OCI-LY1 (cell line): Measurements from ENCODE around the gene CC2D1B.

ENCODE experiments used
- H2AFZ ChIP-seq: fragments of 200-600 bp; sonication (generic), shearing (Covaris generic); 2 replicates; pipeline ENCODE4 v1.6.0; 2014; ENCODE audit warnings: antibody characterized with exemption, mild to moderate bottlenecking, low read length
- H3F3A ChIP-seq: fragments of 200-600 bp; sonication (generic), shearing (Covaris generic); 2 replicates; pipeline ENCODE4 v1.6.0; 2014; ENCODE audit warnings: mild to moderate bottlenecking, antibody characterized with exemption, low read length, moderate library complexity; ENCODE audit not compliant: insufficient read depth
- H3K27ac ChIP-seq: fragments of 200-600 bp; sonication (generic); 2 replicates; pipeline ENCODE4 v1.5.1; 2014; ENCODE audit warnings: low read length, mixed run types, mild to moderate bottlenecking, low read depth; ENCODE audit not compliant: poor library complexity, severe bottlenecking
- H3K27me3 ChIP-seq: fragments of 200-600 bp; sonication (generic); 2 replicates; pipeline ENCODE4 v1.6.0; 2014; ENCODE audit warnings: antibody characterized with exemption, mild to moderate bottlenecking, low read length, moderate library complexity; ENCODE audit not compliant: insufficient read depth
- H3K36me3 ChIP-seq: fragments of 200-600 bp; sonication (generic); 2 replicates; pipeline ENCODE4 v1.6.1; 2014; ENCODE audit warnings: mild to moderate bottlenecking, antibody characterized with exemption, low read length, moderate library complexity, mixed read lengths; ENCODE audit not compliant: insufficient read depth
- H3K4me1 ChIP-seq: fragments of 200-600 bp; sonication (generic); 2 replicates; pipeline ENCODE4 v1.5.1; 2014; ENCODE audit warnings: mild to moderate bottlenecking, low read length, moderate library complexity; ENCODE audit not compliant: insufficient read depth, severe bottlenecking
- H3K4me2 ChIP-seq: fragments of 200-600 bp; sonication (generic), shearing (Covaris generic); 2 replicates; pipeline ENCODE4 v1.6.1; 2014; ENCODE audit warnings: low read length
- H3K4me3 ChIP-seq: fragments of 200-600 bp; sonication (generic); 2 replicates; pipeline ENCODE4 v1.5.1; 2014; ENCODE audit warnings: low read length, low read depth, mild to moderate bottlenecking, mixed read lengths; ENCODE audit not compliant: poor library complexity, severe bottlenecking
- H3K79me2 ChIP-seq: fragments of 200-600 bp; shearing (Covaris generic); 2 replicates; pipeline ENCODE4 v1.6.1; 2016; ENCODE audit warnings: mixed run types, low read length, mixed read lengths; ENCODE audit not compliant: insufficient read depth
- H3K9ac ChIP-seq: fragments of 200-600 bp; sonication (generic), shearing (Covaris generic); 2 replicates; pipeline ENCODE4 v1.6.1; 2014; ENCODE audit warnings: mild to moderate bottlenecking, low read length, mixed read lengths
- H3K9me2 ChIP-seq: fragments of 200-600 bp; sonication (generic), shearing (Covaris generic); 2 replicates; pipeline ENCODE4 v1.6.1; 2014; ENCODE audit warnings: low read depth, mild to moderate bottlenecking, low read length, mixed read lengths
- H3K9me3 ChIP-seq: fragments of 200-600 bp; shearing (Covaris generic); 2 replicates; pipeline ENCODE4 v1.6.1; 2014; ENCODE audit warnings: low read length, mixed read lengths
- H4K20me1 ChIP-seq: fragments of 200-600 bp; sonication (generic), shearing (Covaris generic); 2 replicates; pipeline ENCODE4 v1.6.0; 2016; ENCODE audit warnings: mild to moderate bottlenecking, low read length; ENCODE audit not compliant: insufficient read depth
- EZH2 ChIP-seq: fragments of 200-600 bp; sonication (generic), shearing (Covaris generic); IDR thresholded peaks from 2 replicates; pipeline ENCODE4 v1.8.0; 2017; ENCODE audit warnings: borderline replicate concordance, mixed run types, mild to moderate bottlenecking, antibody characterized with exemption, low read length, moderate library complexity, mixed read lengths
- TF ChIP-seq, protein P1 (sequence below): fragments of 200-600 bp; sonication (generic), shearing (Covaris generic); IDR thresholded peaks from 2 replicates; pipeline ENCODE4 v1.5.1; 2017; ENCODE audit warnings: mild to moderate bottlenecking, antibody characterized with exemption, low read length, moderate library complexity, mixed read lengths

The CC2D1B gene

DNA sequence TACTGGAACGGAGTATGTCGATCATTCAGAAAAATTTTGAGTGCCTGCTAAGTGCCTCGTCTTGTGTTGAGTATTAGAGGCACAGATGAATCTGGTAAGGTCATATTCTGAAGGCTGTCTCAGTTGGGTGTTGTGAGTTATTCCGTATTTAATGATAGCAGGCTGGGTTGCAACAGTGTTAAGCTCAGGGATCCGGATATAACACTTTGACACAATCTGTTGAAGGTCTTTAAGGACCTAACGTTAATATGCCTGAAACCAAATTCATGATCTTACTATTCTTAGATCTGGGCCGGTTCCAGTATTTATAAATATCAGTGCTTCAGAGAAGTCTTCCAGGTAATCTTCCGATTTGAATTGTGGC is 39.0 kb upstream of the CC2D1B start:
- Histone ChIP-seq H3K9ac (peak overlapping the region; percentile 99), H3K27ac (peak overlapping the region; percentile 86), H3K36me3 (peaks cover 60% of the 10 kb centered on the region), H3K4me1 (peaks cover 30% of the 10 kb centered on the region), H2AFZ (no peak overlapping the region), H4K20me1 (no peaks in the 10 kb centered on the region), H3F3A (no peaks in the 10 kb centered on the region), H3K79me2 (peaks cover 42% of the 10 kb centered on the region), H3K9me2 (no peaks in the 10 kb centered on the region), H3K4me2 (peak overlapping the region; percentile 97), H3K9me3 (no peaks in the 10 kb centered on the region), H3K27me3 (no peaks in the 10 kb centered on the region), H3K4me3 (peak overlapping the region; percentile 97)
- TF ChIP-seq, protein P1, sequence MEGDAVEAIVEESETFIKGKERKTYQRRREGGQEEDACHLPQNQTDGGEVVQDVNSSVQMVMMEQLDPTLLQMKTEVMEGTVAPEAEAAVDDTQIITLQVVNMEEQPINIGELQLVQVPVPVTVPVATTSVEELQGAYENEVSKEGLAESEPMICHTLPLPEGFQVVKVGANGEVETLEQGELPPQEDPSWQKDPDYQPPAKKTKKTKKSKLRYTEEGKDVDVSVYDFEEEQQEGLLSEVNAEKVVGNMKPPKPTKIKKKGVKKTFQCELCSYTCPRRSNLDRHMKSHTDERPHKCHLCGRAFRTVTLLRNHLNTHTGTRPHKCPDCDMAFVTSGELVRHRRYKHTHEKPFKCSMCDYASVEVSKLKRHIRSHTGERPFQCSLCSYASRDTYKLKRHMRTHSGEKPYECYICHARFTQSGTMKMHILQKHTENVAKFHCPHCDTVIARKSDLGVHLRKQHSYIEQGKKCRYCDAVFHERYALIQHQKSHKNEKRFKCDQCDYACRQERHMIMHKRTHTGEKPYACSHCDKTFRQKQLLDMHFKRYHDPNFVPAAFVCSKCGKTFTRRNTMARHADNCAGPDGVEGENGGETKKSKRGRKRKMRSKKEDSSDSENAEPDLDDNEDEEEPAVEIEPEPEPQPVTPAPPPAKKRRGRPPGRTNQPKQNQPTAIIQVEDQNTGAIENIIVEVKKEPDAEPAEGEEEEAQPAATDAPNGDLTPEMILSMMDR: no peak
- no peak for TF ChIP-seq EZH2

DNA sequence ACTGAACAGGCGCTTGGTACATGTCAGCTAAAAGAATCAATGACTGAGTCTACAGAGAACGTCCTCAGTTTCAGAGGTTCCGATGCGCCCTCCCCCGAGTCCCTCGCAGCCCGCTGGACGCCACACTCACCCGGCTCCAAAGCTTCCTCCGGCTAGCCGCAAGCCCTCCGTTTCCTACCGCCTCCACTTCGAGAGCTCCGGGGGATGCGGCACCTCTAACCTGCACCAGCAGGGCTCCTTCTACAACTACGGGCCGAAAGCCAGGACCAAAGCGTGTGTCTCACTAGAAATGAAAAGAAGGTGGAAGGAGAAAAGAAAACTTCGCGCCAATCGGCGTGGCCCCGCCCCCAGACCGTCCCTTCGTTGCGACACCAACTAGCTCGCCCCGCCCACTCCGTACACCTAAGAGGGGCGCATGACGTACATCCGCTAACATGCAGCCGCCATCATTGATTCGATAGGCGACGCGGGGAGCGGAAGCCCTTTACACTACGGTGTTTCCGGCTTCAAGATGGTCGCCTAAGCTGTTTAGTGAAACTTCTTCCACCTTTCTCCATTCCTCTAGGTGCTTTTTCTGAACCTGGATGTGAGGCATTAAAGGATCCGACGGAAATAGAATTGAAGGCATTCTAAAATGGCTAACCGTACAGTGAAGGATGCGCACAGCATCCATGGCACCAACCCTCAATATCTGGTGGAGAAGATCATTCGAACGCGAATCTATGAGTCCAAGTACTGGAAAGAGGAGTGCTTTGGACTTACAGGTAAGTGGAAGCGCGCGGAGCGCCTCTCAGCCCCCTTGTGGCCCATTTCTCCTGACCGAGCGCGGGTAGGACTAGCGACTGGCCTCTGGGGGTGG is 38.3 kb upstream of the CC2D1B start, which contains the start of the genes ORC1 and PRPF38A:
Gene ORC1 (minus strand): TSS at position 308 of the 859 bp plus-strand sequence. CDS start 2,200 bp downstream, outside the sequence.
Gene PRPF38A (plus strand): TSS at position 487 of the 859 bp plus-strand sequence. CDS start 148 bp downstream, at position 635.
- Histone ChIP-seq H4K20me1 (no peaks in the 10 kb centered on the region), H3K36me3 (peaks cover 59% of the 10 kb centered on the region), H3K9me3 (no peaks in the 10 kb centered on the region), H3K79me2 (peaks cover 42% of the 10 kb centered on the region), H3K27me3 (no peaks in the 10 kb centered on the region), H3K9ac (peak within 1 kb of the TSS; percentile 99), H3K27ac (peak within 1 kb of the TSS; percentile 86), H3F3A (no peaks in the 10 kb centered on the region), H3K9me2 (no peaks in the 10 kb centered on the region), H3K4me2 (peak within 1 kb of the TSS; percentile 97), H3K4me3 (peak within 1 kb of the TSS; percentile 97), H2AFZ (peak within 1 kb of the TSS; percentile 12; the same call in 1 of the 2 replicates), H3K4me1 (peaks cover 30% of the 10 kb centered on the region)
- TF ChIP-seq, protein P1: peak; percentile 68
- no peak for TF ChIP-seq EZH2

DNA sequence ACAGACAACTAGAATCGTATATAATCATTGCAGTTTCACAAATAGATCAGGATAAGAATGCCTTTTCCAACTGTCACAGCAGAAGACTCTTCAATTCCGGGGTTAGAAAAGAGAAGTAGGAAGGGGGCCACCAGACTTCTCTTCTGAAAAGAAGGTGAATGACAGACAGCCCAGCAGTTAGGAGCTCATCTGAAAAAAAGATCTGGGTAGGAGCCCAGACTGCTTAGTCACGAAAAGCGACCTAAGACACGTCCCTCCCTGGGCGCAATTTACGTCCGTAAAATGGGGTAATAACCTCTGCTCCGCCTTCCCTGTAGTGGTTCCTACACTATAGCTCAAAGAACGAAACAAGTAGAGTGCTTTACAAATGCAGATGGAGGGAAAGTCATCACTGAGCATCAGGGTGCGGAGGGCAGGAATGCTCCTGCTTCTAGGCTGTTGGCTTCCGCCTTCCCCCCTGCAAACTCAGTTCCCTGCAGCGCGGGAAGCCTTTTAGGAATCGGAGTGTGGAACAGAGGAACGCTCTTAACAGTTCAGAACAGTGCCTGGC is 37.6 kb upstream of the CC2D1B start:
- Histone ChIP-seq H3K27ac (peak overlapping the region; percentile 86), H3K9ac (peak overlapping the region; percentile 99), H3F3A (no peaks in the 10 kb centered on the region), H3K4me2 (peak overlapping the region; percentile 97), H3K9me3 (no peaks in the 10 kb centered on the region), H2AFZ (peak overlapping the region; percentile 12; the same call in 1 of the 2 replicates), H4K20me1 (no peaks in the 10 kb centered on the region), H3K4me3 (peak overlapping the region; percentile 97), H3K4me1 (peaks cover 30% of the 10 kb centered on the region), H3K9me2 (no peaks in the 10 kb centered on the region), H3K27me3 (no peaks in the 10 kb centered on the region), H3K36me3 (peaks cover 56% of the 10 kb centered on the region), H3K79me2 (peaks cover 42% of the 10 kb centered on the region)
- TF ChIP-seq EZH2: no peak
- TF ChIP-seq, protein P1: no peak
